Right ventricle myocardium superior (tissue), 1 donor: ENCODE measurements around the gene SLC12A6. TPM values are rescaled to one million over a fixed set of nuclear protein-coding genes. Genes with fewer than 3 reads are reported as not detected.
"Not testable (repeated sequence)": the region's sequence is repeated elsewhere in the genome, so short reads cannot be mapped to it uniquely, and the experiment has no call there.

Experiments
- ATAC-seq: fragments of 200-7000 bp; cut with Tn5 transposase; one replicate; pipeline ENCODE4 v1.9.1; 2020; ENCODE audit warnings: mild to moderate bottlenecking; ENCODE audit not compliant: poor library complexity
- DNase-seq: peaks from one replicate; pipeline ENCODE4 v3.0.0-alpha.2; 2020
- intact Hi-C: fragments of 100-400 bp; cut with DNase I; formaldehyde crosslinking; loops from one replicate; pipeline ENCODE4 v1.11.2; 2022
- long read RNA-seq: library from polyadenylated mRNA; unstranded; transcript quantifications from one replicate; pipeline ENCODE4 v2.0.0, GENCODE V29; 2021
- total RNA-seq: library from RNA; stranded (reverse); fragmentation: NEBNext Ultra II Directional; extraction: Animal tissue kit (Norgen Biotek cat#: 25700); gene quantifications from one replicate; pipeline ENCODE4 v1.2.1, GENCODE V29; 2021
- donor health status: DM: no; HTN: yes; CAD: no; lungs with severe emphysema.

The SLC12A6 gene
- total RNA-seq = 24.9 TPM
- long read RNA-seq, full-length matches to known transcripts = 1 of 4 reads
- long read RNA-seq, partial matches to known transcripts = 1 of 4 reads
- long read RNA-seq, other reads (novel, unspliced or antisense) = 2 of 4 reads

DNA sequence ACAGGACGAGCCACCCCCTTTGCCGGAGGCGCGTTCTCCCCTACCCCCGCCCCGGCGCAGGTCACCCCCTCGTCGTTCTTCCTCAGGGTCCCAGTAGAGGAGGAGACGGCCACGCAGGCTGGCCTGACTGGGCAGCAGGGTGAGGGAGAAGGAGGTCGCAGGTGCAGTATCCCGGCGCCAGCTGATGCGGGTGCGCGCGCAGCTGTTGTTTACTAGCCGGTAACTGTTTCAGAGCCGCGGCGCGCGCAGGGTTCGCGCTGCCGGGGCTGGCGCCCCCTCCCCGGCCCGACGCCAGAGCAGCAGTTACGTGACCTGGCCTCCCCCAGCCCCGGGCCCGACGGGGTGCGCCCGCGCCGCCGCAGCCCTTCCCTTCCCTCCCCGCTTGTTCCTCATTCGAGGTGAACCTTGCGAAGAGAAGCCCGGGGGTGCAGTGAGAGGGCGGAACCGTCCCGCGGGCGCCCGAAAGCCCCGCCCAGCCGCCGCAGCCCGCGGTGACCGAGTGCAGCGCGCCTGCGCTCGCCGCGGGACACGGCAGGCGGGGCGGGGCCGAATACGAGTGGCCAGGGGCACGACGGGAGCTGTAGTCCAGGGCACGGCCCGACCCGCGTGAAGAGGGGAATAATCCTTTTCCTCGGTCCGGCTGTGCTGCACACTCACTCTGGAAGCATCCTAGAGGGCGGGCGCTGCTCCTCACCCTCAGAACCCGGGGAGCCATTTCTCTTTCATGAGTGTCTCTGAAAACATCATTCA is at the start of gene SLC12A6:
Gene SLC12A6, minus strand, starts transcription at position 225 of the 750 bp plus-strand sequence. CDS start 1,101 bp downstream, outside the sequence.
- ATAC-seq = peak; percentile 99

DNA sequence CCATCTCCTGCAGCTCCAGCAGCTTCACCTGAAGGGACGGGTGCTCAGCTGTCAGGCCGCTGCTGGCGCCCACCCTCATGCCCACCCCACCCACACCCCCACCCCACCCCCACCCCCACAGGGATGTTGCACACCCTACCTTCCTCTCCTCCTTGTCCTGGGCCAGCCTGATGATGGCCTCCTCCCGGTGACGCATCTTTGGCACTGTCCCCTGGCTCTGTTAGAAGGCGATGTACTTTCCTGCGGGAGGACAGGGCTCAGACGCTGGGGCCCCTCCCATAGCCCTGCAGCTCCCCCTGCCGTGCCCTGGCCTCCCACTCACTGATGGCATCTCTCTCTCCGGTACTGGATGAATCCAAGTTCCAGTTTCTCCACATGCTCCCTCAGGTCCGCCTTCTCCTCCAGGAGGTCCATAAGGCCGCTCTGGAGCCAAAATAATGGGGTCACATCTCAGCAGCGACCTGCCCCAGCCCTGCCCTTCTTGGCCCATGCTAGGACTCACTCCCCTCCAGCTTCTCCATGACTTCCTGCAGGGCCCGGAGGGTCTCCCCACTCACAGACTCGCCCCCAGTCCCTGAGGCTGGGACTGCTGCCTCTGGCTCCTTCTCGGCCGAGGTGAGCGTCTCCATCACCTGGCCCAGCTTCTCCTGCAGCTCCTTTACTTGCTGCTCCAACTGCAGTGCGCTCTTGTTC is 44.4 kb upstream of the SLC12A6 start:
- ATAC-seq = peak; percentile 70
- DNase-seq, intact Hi-C loops: not testable (repeated sequence)

More for the DNA sequence above, at the start of gene SLC12A6:
- peak; percentile 94 for DNase-seq
- intact Hi-C loops = no loop called here

DNA sequence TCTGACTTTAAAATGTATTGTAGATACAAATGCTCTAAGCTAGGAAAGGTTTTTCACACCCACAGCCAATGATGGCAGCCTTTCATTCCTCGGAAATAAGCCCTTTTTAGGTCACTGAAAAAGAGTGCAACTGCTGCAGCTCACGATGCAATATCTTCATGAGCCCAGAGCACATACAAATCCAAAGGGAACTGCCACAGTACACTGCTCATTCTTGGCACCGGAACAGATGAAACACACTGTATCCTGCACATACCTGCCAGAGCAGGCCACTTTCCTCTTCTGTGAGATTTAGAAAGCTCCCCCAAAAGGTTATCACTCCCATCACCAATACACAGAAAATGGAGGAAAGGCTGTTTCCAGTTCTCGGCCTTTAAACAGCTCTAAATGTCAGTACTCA is 42.9 kb upstream of the SLC12A6 start:
- DNase-seq, ATAC-seq, intact Hi-C loops: not testable (repeated sequence)

DNA sequence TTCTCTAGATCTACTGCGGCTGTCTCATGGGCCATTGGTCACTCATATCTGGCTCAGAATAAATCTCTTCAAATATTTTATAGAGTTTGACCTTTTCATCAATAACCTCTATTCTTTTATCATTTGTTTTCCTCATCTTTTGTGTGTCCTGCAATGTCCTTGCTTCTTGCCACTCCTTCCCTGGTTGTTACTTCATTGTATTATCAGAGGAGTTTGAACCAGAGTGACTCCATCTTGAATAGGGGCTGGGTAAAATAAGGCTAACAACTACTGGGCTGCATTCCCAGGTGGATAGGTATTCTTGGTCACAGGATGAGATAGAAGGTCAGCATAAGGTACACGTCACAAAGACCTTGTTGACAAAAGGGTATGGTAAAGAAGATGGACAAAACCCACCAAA is 39.3 kb upstream of the SLC12A6 start:
- ATAC-seq (no peak), DNase-seq (no peak)
- intact Hi-C loops = no loop called here

DNA sequence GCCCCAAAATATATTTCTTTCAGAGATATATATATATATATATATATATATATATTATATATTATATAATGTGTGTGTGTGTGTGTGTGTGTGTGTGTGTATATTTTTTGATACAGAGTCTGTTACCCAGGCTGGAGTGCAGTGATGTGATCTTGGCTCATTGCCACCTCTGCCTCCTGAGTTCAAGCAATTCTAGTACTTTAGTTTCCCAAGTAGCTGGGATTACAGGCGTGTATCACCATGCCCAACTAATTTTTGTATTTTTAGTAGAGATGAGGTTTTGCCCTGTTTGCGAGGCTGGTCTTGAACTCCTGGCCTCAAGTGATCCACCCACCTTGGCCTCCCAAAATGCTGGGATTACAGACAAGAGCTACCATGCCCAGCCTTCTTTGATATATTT is 38.0 kb upstream of the SLC12A6 start:
- intact Hi-C loops, DNase-seq, ATAC-seq: not testable (repeated sequence)

DNA sequence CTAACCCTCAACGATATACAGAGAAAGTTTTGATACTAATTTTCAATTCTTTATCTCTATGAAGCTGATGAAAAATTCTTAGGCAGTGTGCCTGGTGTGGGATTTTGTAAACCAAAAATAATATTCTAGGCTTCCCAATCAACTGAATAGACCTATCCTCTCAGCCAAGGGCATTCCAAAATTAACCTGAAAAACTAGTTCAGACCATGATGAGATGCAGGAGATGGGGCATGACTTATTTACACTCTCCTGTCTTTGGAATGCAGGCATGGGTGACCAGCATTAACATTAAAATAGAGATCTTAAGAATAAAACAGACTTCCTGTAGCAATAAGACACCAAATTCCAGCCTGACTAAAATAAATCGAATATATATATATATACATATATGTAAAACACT is 37.2 kb upstream of the SLC12A6 start:
- intact Hi-C loops = no loop called here
- DNase-seq (no peak), ATAC-seq (no peak)

DNA sequence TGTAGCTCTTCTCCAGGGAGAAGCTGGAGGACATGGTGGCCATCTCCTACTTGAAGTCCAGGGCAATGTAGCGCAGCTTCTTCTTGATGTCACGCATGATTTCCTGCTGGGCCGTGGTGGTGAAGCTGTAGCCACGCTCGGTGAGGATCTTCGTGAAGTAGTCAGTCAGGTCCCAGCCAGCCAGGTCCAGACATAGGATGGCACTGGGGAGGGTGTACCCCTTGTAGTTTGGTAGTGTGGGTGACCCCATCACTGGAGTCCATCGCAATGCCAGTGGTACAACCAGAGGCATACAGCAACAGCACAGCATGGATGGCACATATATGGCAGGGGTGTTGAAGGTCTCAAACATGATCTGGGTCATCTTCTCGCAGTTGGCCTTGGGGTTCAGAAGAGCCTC is 36.4 kb upstream of the SLC12A6 start:
- ATAC-seq = no peak
- intact Hi-C loops = no loop called here
- no peak for DNase-seq

DNA sequence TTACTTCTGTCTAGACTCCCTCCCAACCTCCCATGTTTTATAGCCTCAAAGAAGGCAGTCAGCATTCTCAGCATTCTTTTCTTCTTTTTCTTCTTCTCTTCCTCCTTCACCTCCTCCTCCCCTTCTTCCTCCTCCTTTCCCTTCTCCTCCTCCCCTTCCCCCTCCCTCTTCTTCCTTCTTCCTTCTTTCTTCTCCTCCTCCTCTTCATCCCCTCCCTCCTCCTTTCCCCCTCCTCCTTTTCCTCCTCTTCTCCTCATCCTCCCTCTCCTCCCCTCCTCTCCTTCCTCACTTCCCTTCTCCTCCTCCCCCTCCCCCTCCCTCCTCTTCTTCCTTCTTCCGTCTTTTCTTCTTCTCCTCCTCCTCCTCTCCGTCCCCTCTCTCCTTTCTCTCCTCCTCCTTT is 33.1 kb upstream of the SLC12A6 start:
- intact Hi-C loops = no loop called here
- DNase-seq (no peak), ATAC-seq (no peak)

DNA sequence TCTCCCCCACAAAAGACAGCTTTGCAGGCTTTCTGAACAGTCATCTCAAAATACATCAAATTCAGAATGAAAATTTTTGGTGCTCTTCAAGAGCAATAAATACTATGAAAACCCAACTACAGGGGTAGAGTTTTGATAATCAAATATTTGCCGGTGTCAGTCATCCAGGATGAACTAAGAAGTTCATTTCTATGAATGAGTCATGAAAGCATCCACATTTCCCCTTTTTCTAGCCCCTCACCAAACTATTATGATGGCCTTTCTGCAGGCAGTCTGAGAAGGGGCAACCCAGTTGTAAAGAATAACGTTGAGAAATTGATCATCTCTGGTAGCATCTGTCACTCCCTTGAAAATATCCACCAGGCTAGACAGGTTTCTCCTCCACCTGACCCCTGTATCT is 32.5 kb upstream of the SLC12A6 start:
- intact Hi-C loops = no loop called here
- DNase-seq (no peak), ATAC-seq (no peak)

DNA sequence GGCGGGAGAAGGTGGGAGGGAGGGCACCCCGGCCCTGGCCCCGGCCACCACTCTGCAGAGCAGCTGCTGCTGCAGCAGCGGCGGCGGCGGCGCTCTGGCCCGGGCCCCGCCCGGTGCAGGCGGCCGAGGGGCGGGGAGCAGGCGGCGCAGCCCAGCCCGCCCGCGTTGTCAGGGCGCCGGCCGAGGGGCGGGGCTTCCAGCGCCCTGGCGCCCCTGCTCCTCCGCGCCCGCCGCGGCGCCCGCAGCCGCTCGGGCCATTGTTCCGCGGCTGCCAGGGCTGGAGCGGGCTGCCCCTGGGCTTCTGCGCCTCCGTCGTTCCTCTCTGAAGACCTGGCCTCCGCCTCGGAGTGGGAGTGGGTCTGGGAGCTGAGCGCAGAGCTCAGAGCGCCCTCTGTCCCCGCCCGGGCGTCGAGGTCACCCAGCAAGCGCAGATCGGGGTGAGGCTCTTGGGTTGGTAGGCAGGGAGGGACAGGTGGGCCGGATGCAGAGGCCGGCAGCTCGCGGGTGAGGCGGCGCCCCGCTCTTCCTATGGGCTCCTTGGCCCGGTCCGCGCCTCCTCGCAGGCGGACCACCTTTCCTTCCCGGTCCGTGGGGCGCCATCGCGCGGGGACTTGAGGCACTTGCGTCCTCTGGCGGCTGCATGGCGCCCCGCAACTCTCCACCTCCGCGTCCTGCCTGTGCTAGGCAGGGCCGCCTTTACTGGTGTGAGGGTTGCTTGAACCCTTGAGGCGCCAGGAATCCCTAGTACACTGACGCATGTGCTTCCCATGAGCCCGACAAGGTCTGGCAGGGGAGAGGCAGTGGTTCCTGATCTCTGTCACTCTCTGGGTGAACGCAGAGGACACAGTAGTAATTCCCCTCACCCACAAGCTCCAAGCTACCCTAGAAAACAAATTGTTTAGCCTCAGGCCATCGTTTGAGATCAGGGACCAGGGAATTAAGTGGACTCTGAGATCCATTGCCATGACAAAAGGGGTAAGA is 29.8 kb upstream of the SLC12A6 start, which contains the start of gene LPCAT4:
Gene LPCAT4, minus strand, starts transcription at position 96 of the 981 bp plus-strand sequence. CDS start 96 bp downstream, outside the sequence.
- intact Hi-C loops = loop anchor here (1.0 to 10.0 kb wide), 2 partner anchors 24 to 123 kb away; partner anchors contain the start of genes NOP10 and NUTM1
- ATAC-seq (peak; percentile 96), DNase-seq (peak; percentile 94)

DNA sequence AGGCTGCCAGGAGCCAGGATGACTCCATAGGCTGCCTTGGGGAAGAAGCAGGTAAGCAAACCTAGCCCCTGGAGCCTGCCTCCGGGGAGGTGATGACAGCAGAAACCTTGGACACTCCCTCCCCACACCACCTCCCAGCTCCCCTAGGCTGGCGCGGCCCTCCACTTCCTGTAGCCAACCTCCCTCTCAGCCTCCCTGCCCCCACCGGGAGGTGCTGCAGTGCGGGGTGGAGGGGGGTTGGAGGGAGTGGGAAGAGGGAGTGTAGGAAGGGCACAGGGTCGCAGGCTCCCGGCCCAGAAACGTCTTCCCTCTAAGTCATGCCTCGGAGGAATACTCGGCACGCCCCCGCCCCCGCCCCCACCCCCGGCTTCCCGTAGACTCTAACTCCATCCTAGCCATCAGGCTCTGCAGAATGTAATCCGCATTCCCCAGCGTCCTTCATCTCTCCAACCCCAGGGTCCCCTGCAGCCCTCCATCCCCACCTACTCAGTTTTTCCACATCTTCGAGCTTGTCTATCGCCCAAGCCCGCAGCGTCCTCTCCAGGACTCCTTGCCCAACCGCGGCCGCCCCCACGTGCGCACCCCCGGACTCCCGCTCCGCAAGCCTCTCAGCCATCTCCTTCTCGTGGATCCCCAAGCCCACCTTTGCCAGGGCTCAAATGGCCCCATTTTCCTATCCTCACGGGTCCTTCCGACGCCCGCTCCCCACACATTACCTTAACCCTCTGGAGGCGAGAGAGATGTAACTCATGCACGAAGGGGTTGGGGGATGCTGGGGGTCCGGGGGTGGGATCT is 28.9 kb upstream of the SLC12A6 start:
- ATAC-seq (peak; percentile 71), DNase-seq (peak; percentile 83)
- intact Hi-C loops = loop anchor here (1.0 to 10.0 kb wide), 2 partner anchors 23 to 122 kb away; partner anchors contain the start of genes NOP10 and NUTM1

DNA sequence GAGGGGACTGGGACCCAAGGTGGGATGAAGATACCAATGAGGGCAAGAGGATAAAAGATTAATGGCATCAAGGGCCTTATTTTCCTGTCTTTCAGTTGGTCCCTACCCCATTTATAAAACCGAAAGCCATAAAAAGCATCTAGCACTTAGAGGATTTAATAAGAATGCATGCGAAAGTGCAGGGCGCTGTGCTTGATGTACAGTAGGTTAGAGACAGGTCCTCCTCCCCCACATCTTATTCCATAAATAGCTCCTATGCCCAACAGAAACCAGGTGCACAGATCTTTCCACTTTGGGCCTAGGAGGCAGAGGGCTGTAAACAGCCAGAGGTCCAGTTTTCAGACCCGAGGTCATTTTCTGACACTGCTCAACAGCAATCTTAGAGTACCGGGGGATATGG is 28.3 kb upstream of the SLC12A6 start:
- intact Hi-C loops = loop anchor here (10.0 kb wide), 1 partner anchor 121 kb away; no protein-coding TSS in a partner anchor
- no peak for DNase-seq
- ATAC-seq = peak; percentile 10

DNA sequence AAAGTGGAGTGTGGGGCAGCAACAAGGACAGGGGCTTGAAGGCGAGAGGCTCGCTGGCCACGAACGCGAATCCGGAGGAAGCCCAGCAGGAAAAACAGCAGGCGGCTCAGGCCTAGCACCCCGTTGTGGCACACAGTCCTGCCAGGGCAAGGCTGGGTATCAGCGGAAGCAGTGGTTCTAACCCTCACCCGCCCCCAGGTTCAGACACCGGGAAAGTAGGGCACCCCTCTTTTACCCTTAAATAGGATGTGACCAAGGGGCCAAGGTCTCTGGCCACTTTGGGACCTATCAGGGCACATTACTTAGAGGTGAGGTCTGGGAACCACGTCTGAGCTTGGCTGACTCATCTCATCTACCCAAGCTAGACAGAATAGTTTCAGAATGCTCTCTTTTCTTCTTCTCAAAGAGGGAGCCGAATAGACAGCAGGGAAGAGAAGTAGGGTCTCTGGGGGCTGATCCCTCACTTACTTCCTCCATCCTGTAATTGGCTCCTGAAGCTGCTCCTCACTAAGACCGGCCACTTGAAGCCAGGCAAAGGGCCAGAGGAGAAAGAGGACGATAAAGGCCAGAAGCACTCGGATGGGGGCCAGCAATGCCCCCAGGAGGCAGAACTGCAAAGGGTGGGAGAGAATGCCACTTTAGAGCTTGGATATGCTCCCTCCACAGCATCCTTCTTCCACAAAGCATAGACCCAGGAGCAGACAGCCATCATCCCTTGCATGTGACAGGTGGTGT is 27.7 kb upstream of the SLC12A6 start:
- intact Hi-C loops = loop anchor here (10.0 kb wide), 1 partner anchor 120 kb away; no protein-coding TSS in a partner anchor
- DNase-seq (peak; percentile 66), ATAC-seq (peak; percentile 16)

DNA sequence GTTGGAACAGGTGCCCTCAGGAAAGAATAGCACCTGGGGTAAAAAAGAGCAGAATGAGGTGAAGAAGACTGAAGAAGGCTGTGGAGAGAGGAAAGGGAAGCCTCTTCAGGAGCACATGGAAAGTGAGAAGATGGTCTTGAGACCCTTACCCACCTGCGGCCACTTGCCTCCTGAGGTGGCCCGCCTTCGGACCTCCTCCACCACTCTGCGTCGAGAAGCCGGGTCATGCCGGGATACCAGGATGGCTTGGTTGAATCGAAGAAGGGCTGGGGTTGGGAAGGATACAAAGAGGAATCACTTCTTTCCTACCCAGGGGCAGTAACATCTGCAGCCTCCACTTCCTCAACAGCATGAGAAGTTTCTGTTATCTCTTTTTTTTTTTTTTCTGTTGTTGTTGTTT is 26.5 kb upstream of the SLC12A6 start:
- DNase-seq (no peak), ATAC-seq (no peak)
- intact Hi-C loops = loop anchor here (10.0 kb wide), 1 partner anchor 119 kb away; no protein-coding TSS in a partner anchor

DNA sequence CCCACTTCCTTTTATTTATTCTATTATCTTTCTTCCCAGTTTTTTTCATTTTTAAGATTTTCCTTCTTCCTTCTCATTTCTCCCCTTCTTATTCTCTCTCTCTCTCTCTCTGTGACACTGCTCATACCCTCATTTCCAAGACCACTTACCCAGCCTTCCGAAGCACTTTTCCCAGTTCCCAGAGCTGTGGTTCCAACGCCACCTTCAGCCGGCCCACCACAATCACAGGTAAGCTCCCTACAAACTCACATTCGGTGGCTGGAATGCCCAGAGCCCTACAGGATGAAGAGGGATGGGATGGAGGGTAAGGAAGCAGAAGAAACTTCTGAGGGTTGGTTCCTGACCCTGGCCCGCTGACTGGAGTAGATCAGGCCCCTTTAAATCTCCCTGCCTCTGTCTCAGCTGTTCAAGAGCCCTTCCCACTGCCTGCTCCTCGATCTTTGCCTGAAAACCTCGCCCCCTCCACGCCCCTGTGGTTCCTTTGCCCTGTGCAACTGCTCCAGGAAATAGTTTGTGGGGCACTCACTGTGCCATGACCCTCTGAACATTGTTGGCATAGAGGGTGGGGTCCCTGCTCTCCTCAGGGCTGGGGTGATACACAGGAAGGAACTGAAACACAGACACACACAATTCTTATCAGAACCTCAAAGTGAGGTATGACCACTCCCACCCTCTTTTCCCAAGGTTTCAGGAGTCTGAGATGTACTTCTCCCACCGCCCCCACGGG is 24.6 kb upstream of the SLC12A6 start:
- intact Hi-C loops = loop anchor here (10.0 kb wide), 1 partner anchor 117 kb away; no protein-coding TSS in a partner anchor
- DNase-seq (no peak), ATAC-seq (no peak)

DNA sequence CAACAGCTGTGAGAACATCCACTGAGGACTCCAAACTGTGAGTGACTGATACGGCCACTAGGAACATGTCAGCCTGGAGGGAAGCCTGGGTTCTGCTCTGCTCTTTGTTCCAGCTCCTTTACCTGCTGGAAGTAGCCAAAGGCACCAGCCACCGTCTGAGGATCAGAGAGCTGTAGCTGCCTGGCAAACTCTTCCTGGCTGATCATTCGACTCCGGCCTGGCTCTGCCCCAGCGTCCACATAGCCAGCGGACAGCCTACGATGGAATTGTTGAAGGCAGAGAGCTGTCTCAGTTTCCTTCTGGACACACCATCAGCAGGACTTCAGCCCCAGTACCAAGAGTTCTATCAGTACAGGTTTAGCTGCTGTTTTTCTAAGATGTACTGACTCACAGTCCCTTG is 23.7 kb upstream of the SLC12A6 start:
- DNase-seq (no peak), ATAC-seq (no peak)
- intact Hi-C loops = loop anchor here (10.0 kb wide), 1 partner anchor 116 kb away; no protein-coding TSS in a partner anchor
